ENCODE results near the gene OLFML2A.

- TF ChIP-seq KLF1 (tag by site-specific recombination; IDR thresholded peaks at IDR 0.05) (no peak), ZNF623 (tag by site-specific recombination; IDR thresholded peaks at IDR 0.05) (no peak), KLF10 (tag by site-specific recombination; IDR thresholded peaks at IDR 0.05) (no peak), YY2 (tag by site-specific recombination; IDR thresholded peaks at IDR 0.05) (no peak), CTCF (tag by site-specific recombination; IDR thresholded peaks at IDR 0.05) (no peak), HOXA7 (CRISPR knock-in tag; IDR thresholded peaks at IDR 0.05; ENCODE audit: borderline replicate concordance) (no peak), OVOL3 (tag by site-specific recombination; IDR thresholded peaks at IDR 0.05) (no peak), ZNF580 (tag by site-specific recombination; IDR thresholded peaks at IDR 0.05) (no peak), ZNF76 (tag by site-specific recombination; IDR thresholded peaks at IDR 0.05; ENCODE audit: borderline replicate concordance, low read depth) (no peak), YY1 (tag by site-specific recombination; IDR thresholded peaks at IDR 0.05) (no peak), PRDM4 (tag by site-specific recombination; IDR thresholded peaks at IDR 0.05) (no peak)
Observed at GRCh38 chr9:124795881-124796431, 19.0 kb downstream of the OLFML2A start.

Measured in HEK293 (cell line).